KMS-11 (cell line): Measurements from ENCODE around the gene BMP4.
A peak's percentile ranks its signal among the peaks of the same experiment; 100 is the strongest.

ENCODE experiments used
- H2AFZ ChIP-seq: fragments of 200-600 bp; sonication (generic); 2 replicates; pipeline ENCODE4 v1.6.1; 2016; ENCODE audit warnings: antibody characterized with exemption, mixed run types, low read depth
- H3K27ac ChIP-seq: fragments of 200-600 bp; sonication (generic); 2 replicates; pipeline ENCODE4 v1.6.1; 2016; ENCODE audit warnings: mild to moderate bottlenecking, mixed run types
- H3K27me3 ChIP-seq: fragments of 200-600 bp; sonication (generic); 2 replicates; pipeline ENCODE4 v1.6.1; 2017; ENCODE audit warnings: mild to moderate bottlenecking, low read depth, mixed run types, moderate library complexity; ENCODE audit not compliant: insufficient read depth
- H3K36me3 ChIP-seq: fragments of 200-600 bp; sonication (generic); 2 replicates; pipeline ENCODE4 v1.6.1; 2017; ENCODE audit warnings: mild to moderate bottlenecking, mixed run types; ENCODE audit not compliant: insufficient read depth
- H3K4me1 ChIP-seq: fragments of 200-600 bp; sonication (generic); 2 replicates; pipeline ENCODE4 v1.6.1; 2016; ENCODE audit warnings: mild to moderate bottlenecking, low read depth, mixed run types; ENCODE audit not compliant: poor library complexity, severe bottlenecking
- H3K4me2 ChIP-seq: fragments of 200-600 bp; sonication (generic); 2 replicates; pipeline ENCODE4 v1.7.0; 2016; ENCODE audit warnings: mild to moderate bottlenecking, mixed run types
- H3K4me3 ChIP-seq: fragments of 200-600 bp; sonication (generic); IDR thresholded peaks from 2 replicates; pipeline ENCODE4 v1.6.1; 2017; ENCODE audit warnings: low read depth, low read length, mixed read lengths; ENCODE audit not compliant: insufficient read depth
- H3K79me2 ChIP-seq: fragments of 200-600 bp; sonication (generic); 2 replicates; pipeline ENCODE4 v1.6.1; 2016; ENCODE audit warnings: low read depth, mixed run types; ENCODE audit not compliant: insufficient read depth
- H3K9ac ChIP-seq: fragments of 200-600 bp; sonication (generic); 2 replicates; pipeline ENCODE4 v1.6.1; 2016; ENCODE audit warnings: mild to moderate bottlenecking, mixed run types
- H4K20me1 ChIP-seq: fragments of 200-600 bp; sonication (generic); 2 replicates; pipeline ENCODE4 v1.6.1; 2016; ENCODE audit warnings: mild to moderate bottlenecking, mixed run types; ENCODE audit not compliant: insufficient read depth
- CTCF ChIP-seq: fragments of 200-600 bp; sonication (generic); conservative IDR thresholded peaks from 2 replicates; pipeline ENCODE4 v1.6.1; 2017; ENCODE audit warnings: low read depth, mild to moderate bottlenecking, antibody characterized with exemption, low read length, moderate library complexity, mixed read lengths

The BMP4 gene

DNA sequence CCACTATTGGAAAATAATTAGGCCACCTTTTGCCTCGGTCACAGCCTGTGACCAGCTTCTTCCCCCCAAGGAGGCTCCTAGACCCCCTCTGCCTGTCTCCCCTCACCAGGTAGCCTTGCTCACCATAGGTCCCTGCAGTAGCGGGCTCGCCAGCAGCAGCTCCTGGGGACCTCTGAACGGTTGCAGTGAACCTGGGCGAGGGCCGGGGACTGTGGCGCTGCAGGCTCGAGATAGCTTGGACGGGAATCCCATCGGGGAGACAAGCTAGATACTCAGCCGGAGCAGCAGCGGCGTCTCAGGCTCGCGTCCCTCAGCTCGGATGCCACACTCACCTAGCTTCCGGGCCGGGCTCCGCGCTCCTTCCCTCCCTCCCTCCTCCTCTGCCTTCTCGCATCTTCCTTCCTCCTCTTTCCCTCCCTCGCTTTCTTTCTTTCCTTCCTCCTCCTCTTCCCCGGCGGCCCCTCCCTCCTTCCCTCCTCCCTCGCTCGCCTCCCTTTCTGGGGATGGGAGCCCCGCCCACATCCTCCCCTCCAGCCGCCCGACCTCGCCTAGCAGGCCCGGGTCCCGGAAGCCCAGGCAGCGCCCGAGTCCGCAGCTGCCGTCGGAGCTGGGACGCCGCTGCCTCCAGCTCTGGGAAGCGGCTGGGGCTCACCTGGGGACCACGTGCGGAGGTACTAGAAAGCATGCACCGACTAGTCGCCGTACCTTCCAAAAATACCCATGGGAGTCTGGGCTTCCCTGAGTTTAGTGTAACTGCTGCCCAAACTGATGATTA is at the start of gene BMP4:
BMP4 (minus strand) TSS at position 399 of the 775 bp plus-strand sequence. CDS start 4,603 bp downstream, outside the sequence.
- Histone ChIP-seq H3K4me3 (no peak within 1 kb of the TSS), H3K4me1 (no peaks in the 10 kb centered on the region), H3K9ac (no peak within 1 kb of the TSS), H3K79me2 (no peaks in the 10 kb centered on the region), H3K27ac (no peak within 1 kb of the TSS), H3K36me3 (no peaks in the 10 kb centered on the region), H2AFZ (peak within 1 kb of the TSS; percentile 71), H4K20me1 (no peaks in the 10 kb centered on the region), H3K27me3 (peaks cover 14% of the 10 kb centered on the region), H3K4me2 (peak within 1 kb of the TSS; percentile 71)
- TF ChIP-seq CTCF: no peak

DNA sequence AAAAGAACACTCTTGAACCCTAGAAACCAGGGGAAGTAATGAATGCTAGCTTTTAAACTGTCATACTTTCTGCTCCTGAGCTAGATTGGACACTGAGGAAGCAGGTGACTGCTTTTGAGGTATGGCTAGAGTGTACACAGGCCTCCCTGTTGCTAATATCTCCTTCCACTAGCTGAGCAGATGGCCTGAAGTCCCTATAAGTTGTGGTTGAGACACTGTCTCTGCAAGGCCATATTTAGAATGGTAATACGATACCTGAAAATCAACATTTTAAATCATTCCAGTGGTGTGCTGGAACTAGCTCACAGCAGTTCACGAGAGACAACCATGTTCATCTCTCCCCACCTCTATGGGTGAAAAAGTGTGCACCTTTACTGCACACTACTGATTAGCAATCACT is 46.4 kb upstream of the BMP4 start:
- H4K20me1 ChIP-seq: no peaks in the 10 kb centered on the region
- no peaks in the 10 kb centered on the region for H3K36me3 ChIP-seq
- no peaks in the 10 kb centered on the region for H3K79me2 ChIP-seq
- no peak overlapping the region for H3K9ac ChIP-seq
- H3K4me3 ChIP-seq: no peak overlapping the region
- H3K27ac ChIP-seq: no peak overlapping the region
- H3K4me1 ChIP-seq: no peaks in the 10 kb centered on the region
- no peak for TF ChIP-seq CTCF
- H2AFZ ChIP-seq: no peak overlapping the region
- H3K4me2 ChIP-seq: no peak overlapping the region
- H3K27me3 ChIP-seq: no peaks in the 10 kb centered on the region

- no peak overlapping the region for H3K27ac ChIP-seq
- no peak overlapping the region for H3K4me3 ChIP-seq
- H3K4me1 ChIP-seq: no peaks in the 10 kb centered on the region
- no peak overlapping the region for H2AFZ ChIP-seq
- no peak overlapping the region for H3K4me2 ChIP-seq
- no peaks in the 10 kb centered on the region for H4K20me1 ChIP-seq
- no peaks in the 10 kb centered on the region for H3K27me3 ChIP-seq
- H3K79me2 ChIP-seq: no peaks in the 10 kb centered on the region
- H3K9ac ChIP-seq: no peak overlapping the region
- no peaks in the 10 kb centered on the region for H3K36me3 ChIP-seq
- no peak for TF ChIP-seq CTCF
Measured at GRCh38 chr14:54002653-54003052, 46.0 kb upstream of the BMP4 start.

DNA sequence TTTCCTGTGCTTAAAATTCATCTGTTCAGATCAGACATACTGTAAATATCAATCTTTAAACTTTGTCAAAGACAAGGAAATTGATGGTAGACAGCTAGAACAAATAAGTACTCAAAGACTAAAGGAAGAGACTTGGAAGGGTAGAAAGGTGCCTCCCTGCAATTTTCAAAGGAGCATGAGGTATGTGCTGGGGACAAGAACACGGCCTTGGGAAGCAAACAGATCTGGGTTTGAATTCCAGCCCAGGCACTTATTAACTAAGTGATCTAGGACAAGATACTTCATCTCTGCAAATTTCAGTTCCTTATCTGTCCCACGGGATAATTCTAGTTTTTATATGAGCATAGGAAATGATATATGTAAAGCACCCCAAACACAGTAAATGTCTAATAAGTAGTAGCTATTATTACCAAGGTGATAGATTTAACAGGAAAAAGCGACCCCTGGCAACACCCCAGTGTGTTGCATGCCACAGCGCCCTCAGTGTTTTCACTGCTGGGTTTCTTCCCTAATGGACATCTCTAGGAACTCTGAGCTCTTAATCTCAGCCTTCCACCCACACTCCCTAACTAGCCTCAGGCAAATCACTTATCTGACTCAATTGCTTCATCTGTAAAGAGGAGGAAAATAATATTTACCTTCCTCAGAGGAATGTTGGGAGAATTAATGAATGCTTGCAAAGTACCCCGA is 44.7 kb upstream of the BMP4 start:
- H3K27ac ChIP-seq: no peak overlapping the region
- H3K4me2 ChIP-seq: no peak overlapping the region
- no peak for TF ChIP-seq CTCF
- H3K4me1 ChIP-seq: no peaks in the 10 kb centered on the region
- H3K9ac ChIP-seq: no peak overlapping the region
- H2AFZ ChIP-seq: no peak overlapping the region
- no peak overlapping the region for H3K4me3 ChIP-seq
- no peaks in the 10 kb centered on the region for H3K79me2 ChIP-seq
- H4K20me1 ChIP-seq: no peaks in the 10 kb centered on the region
- no peaks in the 10 kb centered on the region for H3K36me3 ChIP-seq
- H3K27me3 ChIP-seq: no peaks in the 10 kb centered on the region
